K562 (cell line): ENCODE measurements around the gene AK4. TPM values are rescaled to one million over a fixed set of nuclear protein-coding genes. Genes with fewer than 3 reads are reported as not detected.

ENCODE experiments used
- ATAC-seq: fragments of 200-7000 bp; cut with Tn5 transposase; 3 replicates; pipeline ENCODE4 v1.9.1; 2020; ENCODE audit warnings: moderate library complexity
- BruUV-seq: library from RNA; stranded (reverse); fragments of 400-500 nt; replicated peaks from 2 replicates; lab custom pipeline; 2021; lab: Mats Ljungman, UMichigan
- CTCF ChIA-PET: fragments of 300-600 bp; formaldehyde crosslinking; extraction: SDS; loops from one replicate; lab custom pipeline; 2021; ENCODE audit warnings: low intra/inter-chr PET ratio; lab: Yijun Ruan, JAX
- POLR2A ChIA-PET: fragments of 300-600, 350-650 bp; sonication (Branson Sonifier 250); formaldehyde crosslinking; extraction: SDS; loops from one replicate; lab custom pipeline; 2021; ENCODE audit warnings: antibody characterized with exemption, inconsistent platforms; lab: Yijun Ruan, JAX
- DNase-seq, 4 experiments: peaks; one replicate each; pipeline versions ENCODE4 v3.0.0 to v3.0.0-alpha.2; 2011 to 2018; ENCODE audit warnings: low spot score in 3 of 4, mixed read lengths in 3 of 4; ENCODE audit errors: extremely low read depth in 1 of 4
- FAIRE-seq: peaks from 2 replicates; lab custom pipeline; 2011; peaks lifted over from hg19 to GRCh38; lab: Jason Lieb, UNC
- H2AFZ ChIP-seq: 2 replicates; pipeline ENCODE4 v1.6.0; 2011; ENCODE audit warnings: low read depth, low read length, control low read depth, inconsistent platforms
- H3K27ac ChIP-seq: fragments of 200-600 bp; 3 replicates; pipeline ENCODE4 v1.8.0; 2011; ENCODE audit warnings: low read depth, mild to moderate bottlenecking, control low read depth, inconsistent platforms, low read length, moderate library complexity, mixed read lengths; ENCODE audit errors: extremely low read depth
- H3K27me3 ChIP-seq, 2 experiments: fragments of 300-600 bp in 1 of 2; 2 replicates in 1 of 2; 3 replicates in 1 of 2; pipeline versions ENCODE4 v1.6.0 to v1.8.0; 2011; ENCODE audit warnings: inconsistent platforms in 2 of 2, low read length in 2 of 2, mild to moderate bottlenecking in 1 of 2, mixed read lengths in 1 of 2, moderate library complexity in 1 of 2; ENCODE audit not compliant: control insufficient read depth in 2 of 2, insufficient read depth in 2 of 2
- H3K36me3 ChIP-seq: fragments of 300-600 bp; 3 replicates; pipeline ENCODE4 v1.8.0; 2011; ENCODE audit warnings: mild to moderate bottlenecking, low read length, inconsistent platforms; ENCODE audit not compliant: control insufficient read depth, insufficient read depth
- H3K4me1 ChIP-seq, 2 experiments: fragments of 200-600 bp in 1 of 2; replicated peaks in 1 of 2; 2 replicates in 1 of 2; 3 replicates in 1 of 2; pipeline versions ENCODE4 v1.5.1 to v1.8.0; 2011; ENCODE audit warnings: inconsistent platforms in 2 of 2, low read length in 2 of 2, mild to moderate bottlenecking in 1 of 2, mixed read lengths in 1 of 2, moderate library complexity in 1 of 2; ENCODE audit not compliant: control insufficient read depth in 2 of 2, insufficient read depth in 2 of 2
- H3K4me2 ChIP-seq: 2 replicates; pipeline ENCODE4 v1.6.1; 2011; ENCODE audit warnings: low read length, control low read depth, inconsistent platforms, mixed read lengths; ENCODE audit not compliant: insufficient read depth
- H3K4me3 ChIP-seq: fragments of 200-600 bp; sonication (generic), shearing (Covaris generic); 2 replicates; pipeline ENCODE4 v1.5.1; 2016; ENCODE audit warnings: control low read depth, inconsistent platforms
- H3K79me2 ChIP-seq: fragments of 200-600 bp; 3 replicates; pipeline ENCODE4 v1.8.0; 2011; ENCODE audit warnings: low read length, inconsistent platforms; ENCODE audit not compliant: control insufficient read depth, insufficient read depth
- H3K9ac ChIP-seq, 2 experiments: 2 replicates each; pipeline versions ENCODE4 v1.6.0 to v1.6.1; 2011; ENCODE audit warnings: low read depth in 2 of 2, low read length in 2 of 2, control low read depth in 1 of 2, inconsistent platforms in 1 of 2, mild to moderate bottlenecking in 1 of 2, mixed read lengths in 1 of 2; ENCODE audit not compliant: insufficient read depth in 1 of 2
- H3K9me1 ChIP-seq: one replicate; pipeline ENCODE4 v1.6.0; 2011; ENCODE audit warnings: inconsistent platforms, mild to moderate bottlenecking, low read length, moderate library complexity; ENCODE audit not compliant: control insufficient read depth, insufficient read depth
- H3K9me3 ChIP-seq: replicated peaks from 2 replicates; pipeline ENCODE4 v1.5.1; 2011; ENCODE audit warnings: low read depth, low read length, inconsistent platforms; ENCODE audit not compliant: control insufficient read depth, insufficient read depth
- H4K20me1 ChIP-seq: replicated peaks from 2 replicates; pipeline ENCODE4 v1.6.1; 2011; ENCODE audit warnings: low read length, inconsistent platforms, mixed read lengths; ENCODE audit not compliant: control insufficient read depth, insufficient read depth
- ARID1B ChIP-seq: fragments of 450-650 bp; IDR thresholded peaks from 2 replicates; pipeline ENCODE4 v1.6.1; 2016; ENCODE audit warnings: antibody characterized with exemption, mild to moderate bottlenecking, inconsistent platforms
- BDP1 ChIP-seq: IDR thresholded peaks from 3 replicates; pipeline ENCODE4 v1.6.1; 2011; ENCODE audit not compliant: insufficient read length, insufficient read depth
- C11orf30 ChIP-seq: fragments of 450-650 bp; IDR thresholded peaks from 2 replicates; pipeline ENCODE4 v1.6.1; 2016; ENCODE audit warnings: low read depth, mild to moderate bottlenecking
- CBFA2T2 ChIP-seq: fragments of 450-650 bp; conservative IDR thresholded peaks from 2 replicates; pipeline ENCODE4 v1.6.1; 2017; ENCODE audit warnings: mild to moderate bottlenecking
- CBFA2T3 ChIP-seq: fragments of 450-650 bp; IDR thresholded peaks from 2 replicates; pipeline ENCODE4 v1.6.1; 2017
- NCOR1 ChIP-seq: fragments of 450-650 bp; IDR thresholded peaks from 2 replicates; pipeline ENCODE4 v1.6.1; 2016; ENCODE audit warnings: mild to moderate bottlenecking, moderate library complexity
- RAD21 ChIP-seq, 2 experiments: fragments of 250-450 bp in 1 of 2; fragments of 450-650 bp in 1 of 2; sonication (Bioruptor Pico) in 1 of 2; formaldehyde crosslinking in 1 of 2; IDR thresholded peaks in 1 of 2; conservative IDR thresholded peaks in 1 of 2; 2 replicates each; pipeline versions ENCODE4 v1.4.0 to v1.8.0; 2020 to 2022; ENCODE audit warnings: mild to moderate bottlenecking in 2 of 2, moderate library complexity in 1 of 2
- RBM14 ChIP-seq: fragments of 200-400 bp; formaldehyde crosslinking; IDR thresholded peaks from 2 replicates; pipeline ENCODE4 v1.6.1; 2018; ENCODE audit warnings: low read depth, mild to moderate bottlenecking, low read length, moderate library complexity, borderline replicate concordance; ENCODE audit not compliant: insufficient read depth
- SMARCE1 ChIP-seq: fragments of 450-650 bp; IDR thresholded peaks from 2 replicates; pipeline ENCODE4 v1.7.1; 2016; ENCODE audit warnings: mild to moderate bottlenecking
- SMC3 ChIP-seq: conservative IDR thresholded peaks from 2 replicates; pipeline ENCODE4 v1.6.1; 2011; ENCODE audit warnings: low read depth, low read length, improper control_type of control experiment; ENCODE audit not compliant: insufficient read depth
- TCF7L2 ChIP-seq: fragments of 150-350 bp; IDR thresholded peaks from 2 replicates; pipeline ENCODE4 v1.6.1; 2016; ENCODE audit warnings: low read depth, mild to moderate bottlenecking, low read length, moderate library complexity
- TEAD4 ChIP-seq, 2 experiments: sonication (generic) in 1 of 2; formaldehyde crosslinking in 1 of 2; IDR thresholded peaks; 2 replicates each; pipeline versions ENCODE4 v1.6.1 to v1.8.0; 2012 to 2022; ENCODE audit warnings: borderline replicate concordance in 1 of 2, inconsistent platforms in 1 of 2, low read length in 1 of 2, mild to moderate bottlenecking in 1 of 2, missing genetic modification reagents in 1 of 2
- ZSCAN32 ChIP-seq: fragments of 450-650 bp; formaldehyde crosslinking; IDR thresholded peaks from 2 replicates; pipeline ENCODE4 v1.4.0; 2020; ENCODE audit warnings: mild to moderate bottlenecking, moderate library complexity
- in situ Hi-C: fragments of 300-500 bp; cut with MboI; formaldehyde crosslinking; loops from 4 replicates; pipeline ENCODE4 v1.15.0; 2018; ENCODE audit warnings: inconsistent platforms, mixed read lengths
- intact Hi-C: fragments of 100-400 bp; cut with micrococcal nuclease; formaldehyde crosslinking; loops from 2 replicates; pipeline ENCODE4 v1.14.2; 2022
- polyA plus RNA-seq, 8 experiments: library from polyadenylated mRNA; depleted of rRNA in 4 of 8; stranded (reverse) in 5 of 8; unstranded in 3 of 8; fragments of >200 nt; fragmentation: Nextera tagmentation in 2 of 8; fragmentation: Illumina TruSeq in 1 of 8; extraction: Ambion mirVana in 2 of 8; extraction: Trizol in 1 of 8; gene quantifications; 2 replicates each; pipeline versions ENCODE4 v1.2.1 to v1.2.3, GENCODE V29; 2011 to 2014; ENCODE audit warnings: inconsistent platforms in 1 of 8, missing spikeins in 1 of 8
- total RNA-seq, 7 experiments: library from RNA; depleted of rRNA in 6 of 7; stranded (reverse); fragments of >200 nt in 6 of 7; fragmentation: Illumina TruSeq in 2 of 7; extraction: Trizol in 2 of 7; gene quantifications; 2 replicates each; pipeline versions ENCODE4 v1.2.1 to v1.2.3, GENCODE V29; 2011 to 2021; ENCODE audit warnings: low replicate concordance in 1 of 7

The AK4 gene
- total and polyA plus RNA-seq, 9 of the 15 experiments (the other 6 are each of a cell fraction or from before 2014, with no cell fraction given), result 10.4 to 96.6 (median 21.5) TPM

- Histone ChIP-seq H2AFZ (peak overlapping the region; percentile 34; the same call in 1 of the 2 replicates), H3K27me3 (no peaks in the 10 kb centered on the region), H3K4me1 (peaks cover 3 to 9% of the 10 kb centered on the region in 2 experiments), H3K79me2 (no peaks in the 10 kb centered on the region), H3K4me3 (no peak overlapping the region), H3K9me3 (no peaks in the 10 kb centered on the region), H4K20me1 (no peaks in the 10 kb centered on the region), H3K9ac (no peak overlapping the region), H3K4me2 (no peak overlapping the region), H3K27ac (no peak overlapping the region), H3K36me3 (no peaks in the 10 kb centered on the region), H3K9me1 (no peaks in the 10 kb centered on the region)
- TF ChIP-seq RBM14 (no peak), ARID1B (peak; percentile 15; the same call in 1 of the 2 replicates), BDP1 (no peak), TCF7L2 (no peak), TEAD4 (IDR thresholded peaks at IDR 0.05; ENCODE audit: low read length) (peak; percentile 26; the same call in 1 of the 2 replicates), TEAD4 (CRISPR knock-in tag; IDR thresholded peaks at IDR 0.05; ENCODE audit: borderline replicate concordance) (no peak), NCOR1 (0 out of 2 replicates have a peak, but pooled peaks have one; percentile 19), C11orf30 (no peak), RAD21 (CRISPR knock-in tag; conservative IDR thresholded peaks at IDR 0.05 in 1 of 2, IDR thresholded peaks at IDR 0.05 in 1 of 2) (no peak), CBFA2T2 (peak; percentile 27; the same call in 1 of the 2 replicates), CBFA2T3 (peak; percentile 62), SMC3 (no peak), ZSCAN32 (CRISPR knock-in tag) (no peak), SMARCE1 (no peak)
- intact Hi-C loops, result no loop called here
- DNase-seq (peak in 1 of 4 experiments; percentile 38), FAIRE-seq (no peak), ATAC-seq (peak; percentile 59)
- BruUV-seq, result no TSS peak
- ChIA-PET POLR2A (no interaction called here), CTCF (no interaction called here)
- in situ Hi-C loops, result no loop called here
These were observed 97.3 kb downstream of the AK4 start for GRCh38 chr1:65245295-65245694.
